ENCODE data around the gene GDPD5. TPM values are rescaled to one million over a fixed set of nuclear protein-coding genes. Genes with fewer than 3 reads are reported as not detected.

GDPD5 gene
- total RNA-seq, 3 donors from 2014 or later (not counting 1 experiment from before 2014, with no cell fraction given): 49.7 to 95.2 (median 60.2) TPM

- H3K27ac Mint-ChIP-seq: no peak overlapping the region
- ATAC-seq: no peak
- intact Hi-C loops (cut with micrococcal nuclease): no loop called here
Observed at GRCh38 chr11:75433443-75433842, 92.3 kb downstream of the GDPD5 start.

GRCh38 chr11:75432911-75433321 lies 92.8 kb downstream of the GDPD5 start, which contains the start of gene KLHL35:
Gene KLHL35 (minus strand): TSS chr11:75433203. CDS start chr11:75430629, 2,574 bp downstream.
- ATAC-seq: no peak
- Mint-ChIP-seq H3K36me3 (no peaks in the 10 kb centered on the region), H3K4me1 (peaks cover 18 to 29% of the 10 kb centered on the region in 2 donors), H3K9me3 (no peaks in the 10 kb centered on the region), H3K27ac (peak within 1 kb of the TSS in 1 of 2 donors; percentile 39), H3K27me3 (ENCODE audit: low read depth in 2 of 2) (peaks cover 24 to 40% of the 10 kb centered on the region in 2 donors), H3K4me3 (peak within 1 kb of the TSS; percentile 35)
- no peak within 1 kb of the TSS for H3K4me3 ChIP-seq (ENCODE audit: low read length)
- H3K36me3 ChIP-seq (ENCODE audit: control insufficient read depth, insufficient read depth, low read length): no peaks in the 10 kb centered on the region
- H3K4me1 ChIP-seq (ENCODE audit: control insufficient read depth, insufficient read depth, low read length): peaks cover 23% of the 10 kb centered on the region
- no peak for TF ChIP-seq CTCF (IDR thresholded peaks at IDR 0.05)
- H3K27me3 ChIP-seq (ENCODE audit: control insufficient read depth, insufficient read depth, low read length): peaks cover 28% of the 10 kb centered on the region
- DNase-seq: no peak
- WGBS (ENCODE audit: insufficient coverage): 34% methylated on average over 14 of the region's 14 CpGs
- H3K27ac ChIP-seq (ENCODE audit: low read length): no peak within 1 kb of the TSS
- intact Hi-C loops (cut with micrococcal nuclease): no loop called here
- H3K9me3 ChIP-seq (ENCODE audit: control insufficient read depth, insufficient read depth, low read length): peaks cover 6% of the 10 kb centered on the region

More at GRCh38 chr11:75433443-75433842, 92.3 kb downstream of the GDPD5 start:
- WGBS (ENCODE audit: insufficient coverage): 87% methylated on average over 6 of the region's 6 CpGs
- H3K27ac ChIP-seq (ENCODE audit: low read length): no peak overlapping the region
- peaks cover 28% of the 10 kb centered on the region for H3K27me3 ChIP-seq (ENCODE audit: control insufficient read depth, insufficient read depth, low read length)
- H3K9me3 ChIP-seq (ENCODE audit: control insufficient read depth, insufficient read depth, low read length): peaks cover 6% of the 10 kb centered on the region
- Mint-ChIP-seq H3K9me3 (no peaks in the 10 kb centered on the region), H3K36me3 (no peaks in the 10 kb centered on the region), H3K4me3 (no peak overlapping the region), H3K27me3 (ENCODE audit: low read depth in 2 of 2) (peaks cover 24 to 40% of the 10 kb centered on the region in 2 donors), H3K4me1 (peaks cover 18 to 25% of the 10 kb centered on the region in 2 donors)
- no peak overlapping the region for H3K4me3 ChIP-seq (ENCODE audit: low read length)
- DNase-seq: no peak
- H3K4me1 ChIP-seq (ENCODE audit: control insufficient read depth, insufficient read depth, low read length): peaks cover 19% of the 10 kb centered on the region
- no peaks in the 10 kb centered on the region for H3K36me3 ChIP-seq (ENCODE audit: control insufficient read depth, insufficient read depth, low read length)
- TF ChIP-seq CTCF (IDR thresholded peaks at IDR 0.05): no peak

GRCh38 chr11:75431533-75432525 lies 93.9 kb downstream of the GDPD5 start:
- peaks cover 18 to 29% of the 10 kb centered on the region in 2 donors for H3K4me1 Mint-ChIP-seq
- peak overlapping the region in 1 of 2 donors; percentile 39 for H3K27ac Mint-ChIP-seq
- peaks cover 23% of the 10 kb centered on the region for H3K4me1 ChIP-seq (ENCODE audit: control insufficient read depth, insufficient read depth, low read length)
- ATAC-seq (no peak), DNase-seq (no peak)
- H3K4me3 Mint-ChIP-seq: peak overlapping the region; percentile 35
- H3K4me3 ChIP-seq (ENCODE audit: low read length): no peak overlapping the region
- peaks cover 6% of the 10 kb centered on the region for H3K9me3 ChIP-seq (ENCODE audit: control insufficient read depth, insufficient read depth, low read length)
- H3K27me3 Mint-ChIP-seq (ENCODE audit: low read depth in 2 of 2): peaks cover 24 to 40% of the 10 kb centered on the region in 2 donors
- H3K27me3 ChIP-seq (ENCODE audit: control insufficient read depth, insufficient read depth, low read length): peaks cover 32% of the 10 kb centered on the region
- no peak overlapping the region for H3K27ac ChIP-seq (ENCODE audit: low read length)
- no peaks in the 10 kb centered on the region for H3K9me3 Mint-ChIP-seq
- TF ChIP-seq CTCF (IDR thresholded peaks at IDR 0.05): no peak
- 55% methylated on average over 16 of the region's 16 CpGs for WGBS (ENCODE audit: insufficient coverage)
- intact Hi-C loops (cut with micrococcal nuclease): no loop called here
- H3K36me3 Mint-ChIP-seq: no peaks in the 10 kb centered on the region
- H3K36me3 ChIP-seq (ENCODE audit: control insufficient read depth, insufficient read depth, low read length): no peaks in the 10 kb centered on the region

Measured in natural killer cell (primary cell).